ENCODE measurements around the gene AGAP9.
"Not testable (repeated sequence)": the region's sequence is repeated elsewhere in the genome, so short reads cannot be mapped to it uniquely, and the experiment has no call there.

The AGAP9 gene

GRCh38 chr10:47491600-47491999, 31.8 kb downstream of the AGAP9 start, which contains the start of gene FAM25G:
Gene FAM25G, minus strand, starts transcription at chr10:47491700. Its CDS starts 26 bp downstream, at chr10:47491674.
- intact Hi-C loops (cut with DNase I); DNase-seq: not testable (repeated sequence)

GRCh38 chr10:47489630-47490029, 33.8 kb downstream of the AGAP9 start:
- DNase-seq; intact Hi-C loops (cut with DNase I): not testable (repeated sequence)

DNA sequence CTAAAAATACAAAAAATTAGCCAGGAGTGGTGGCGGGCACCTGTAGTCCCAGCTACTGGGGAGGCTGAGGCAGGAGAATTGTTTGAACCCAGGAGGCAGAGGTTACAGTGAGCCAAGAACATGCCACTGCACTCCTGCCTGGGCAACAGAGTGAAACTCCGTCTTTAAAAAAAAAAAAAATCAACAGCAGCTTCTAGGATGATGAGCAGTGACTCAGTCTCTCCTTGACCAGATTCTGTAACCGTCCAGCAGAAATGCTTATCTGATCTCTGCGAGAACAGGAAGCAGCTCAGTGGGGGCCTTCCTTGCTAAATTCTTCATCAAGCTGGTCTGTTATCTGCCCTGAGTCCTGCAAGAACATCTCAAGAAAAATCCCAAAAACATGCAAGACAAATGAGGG, 37.5 kb downstream of the AGAP9 start:
- intact Hi-C loops (cut with DNase I); DNase-seq: not testable (repeated sequence)

DNA sequence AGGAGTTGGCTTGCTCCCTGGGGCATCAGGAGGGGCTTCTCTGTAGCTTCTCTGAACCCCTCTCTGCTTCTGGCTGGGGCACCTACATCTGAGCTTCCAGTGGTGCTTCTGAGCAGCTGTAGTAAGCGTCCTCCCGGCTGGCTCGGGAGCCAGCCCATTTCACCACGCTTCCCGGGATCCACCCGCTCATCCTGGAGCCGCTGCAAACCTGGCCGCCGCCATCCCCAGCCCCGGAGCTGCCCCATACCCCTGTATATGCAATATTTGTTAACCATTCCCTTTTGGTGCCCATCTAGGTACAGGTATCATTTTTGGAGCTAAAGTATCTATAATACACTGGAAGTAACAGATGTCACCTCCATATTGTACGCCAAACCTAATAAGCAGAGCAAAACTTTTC, 38.7 kb downstream of the AGAP9 start:
- intact Hi-C loops (cut with DNase I); DNase-seq: not testable (repeated sequence)

DNA sequence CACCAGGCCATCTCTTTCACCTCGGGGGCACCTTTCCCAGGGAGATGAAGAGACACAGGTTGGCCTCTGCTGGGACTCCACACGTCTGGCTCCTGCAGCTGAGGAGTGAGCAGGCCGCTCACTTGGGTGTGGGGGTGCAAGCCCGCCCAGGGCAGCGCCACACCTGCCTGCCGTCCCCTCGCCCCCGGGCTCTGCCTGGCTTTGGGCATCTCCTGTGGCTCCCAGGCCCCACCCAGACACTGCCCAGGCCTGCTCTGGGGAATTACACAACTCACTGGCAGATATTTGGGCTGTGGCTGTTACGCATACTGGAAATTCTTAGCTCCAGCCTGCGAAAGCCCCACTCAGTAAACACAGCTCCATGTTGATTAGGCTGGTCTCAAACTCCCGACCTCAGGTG, 39.5 kb downstream of the AGAP9 start, which contains the start of gene ANXA8:
ANXA8 (minus strand) TSS at position 193 of the 400 bp plus-strand sequence; CDS start at position 11, 182 bp downstream.
- intact Hi-C loops (cut with DNase I); DNase-seq: not testable (repeated sequence)

- intact Hi-C loops (cut with DNase I); DNase-seq: not testable (repeated sequence)
Measured at GRCh38 chr10:47482367-47482766, 41.1 kb downstream of the AGAP9 start.

- intact Hi-C loops (cut with DNase I); DNase-seq: not testable (repeated sequence)
Measured at GRCh38 chr10:47481768-47482181, 41.7 kb downstream of the AGAP9 start.

- intact Hi-C loops (cut with DNase I), result not testable (repeated sequence)
- peak in 9 of 42 donors; percentile 9 to 60 (median 39) for DNase-seq
Measured at GRCh38 chr10:47481182-47481766, 42.2 kb downstream of the AGAP9 start.

GRCh38 chr10:47480133-47480532, 43.3 kb downstream of the AGAP9 start:
- DNase-seq; intact Hi-C loops (cut with DNase I): not testable (repeated sequence)

DNA sequence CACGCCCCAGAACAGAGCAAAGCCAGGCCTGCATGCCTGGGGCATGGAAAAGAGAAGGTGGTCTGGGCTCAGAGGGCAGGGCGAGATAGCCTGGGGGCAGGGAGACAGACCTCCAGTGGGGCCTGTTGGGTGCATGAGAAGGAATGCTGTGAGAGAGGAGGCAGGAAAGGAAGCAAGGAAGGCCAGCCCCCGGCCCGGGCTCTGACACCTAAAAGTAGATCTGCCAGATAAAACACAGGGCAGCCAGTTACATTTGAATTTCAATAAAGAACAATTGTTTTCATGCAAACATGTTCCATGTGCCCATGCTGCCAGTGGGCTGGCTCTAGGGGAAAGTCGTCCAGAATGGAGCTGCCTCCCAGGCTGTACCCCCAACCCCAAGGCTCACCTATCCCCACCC, 45.3 kb downstream of the AGAP9 start:
- DNase-seq; intact Hi-C loops (cut with DNase I): not testable (repeated sequence)

DNA sequence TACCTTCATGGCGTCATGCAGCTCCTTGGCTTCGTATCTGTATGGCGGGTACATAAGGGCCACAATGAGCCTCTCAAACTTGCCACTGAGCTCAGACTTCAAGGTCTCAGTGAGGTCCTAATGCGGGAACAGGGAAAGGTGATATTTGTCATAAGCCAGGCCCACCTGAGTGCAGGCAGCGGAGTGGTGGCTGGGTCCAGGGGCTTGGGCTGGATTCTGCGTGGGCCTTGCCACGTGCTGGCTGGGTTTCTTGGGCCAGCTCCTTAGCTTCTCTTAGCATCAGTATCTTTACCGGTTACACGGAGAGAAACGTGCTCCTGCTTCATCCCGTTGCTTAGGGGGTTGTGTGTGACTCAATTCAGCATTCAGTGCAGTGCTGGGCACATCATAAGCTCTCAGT, 46.4 kb downstream of the AGAP9 start:
- DNase-seq; intact Hi-C loops (cut with DNase I): not testable (repeated sequence)

DNA sequence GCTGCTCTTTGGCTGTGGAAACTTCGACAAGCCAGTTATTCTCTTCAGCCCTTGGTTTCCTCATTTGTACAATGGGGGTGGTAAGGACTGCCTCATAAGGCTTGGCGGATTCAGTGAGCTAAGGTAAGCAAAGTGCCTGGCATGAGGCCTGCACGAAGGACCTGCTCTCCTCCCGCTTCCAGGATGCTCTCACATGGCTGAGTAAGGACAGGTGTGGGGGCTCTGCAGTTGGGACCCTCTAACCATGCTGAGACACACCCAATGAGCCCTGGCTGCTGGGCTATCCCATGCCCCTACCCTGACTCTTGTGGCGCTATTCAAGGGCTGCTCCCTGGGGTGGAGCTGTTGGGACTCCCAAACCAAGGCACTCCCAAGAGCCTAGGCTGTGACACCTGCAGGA, 48.3 kb downstream of the AGAP9 start:
- DNase-seq, result peak in 1 of 42 donors; percentile 37
- intact Hi-C loops (cut with DNase I), result not testable (repeated sequence)

GRCh38 chr10:47473516-47473915, 49.9 kb downstream of the AGAP9 start:
- intact Hi-C loops (cut with DNase I); DNase-seq: not testable (repeated sequence)

DNA sequence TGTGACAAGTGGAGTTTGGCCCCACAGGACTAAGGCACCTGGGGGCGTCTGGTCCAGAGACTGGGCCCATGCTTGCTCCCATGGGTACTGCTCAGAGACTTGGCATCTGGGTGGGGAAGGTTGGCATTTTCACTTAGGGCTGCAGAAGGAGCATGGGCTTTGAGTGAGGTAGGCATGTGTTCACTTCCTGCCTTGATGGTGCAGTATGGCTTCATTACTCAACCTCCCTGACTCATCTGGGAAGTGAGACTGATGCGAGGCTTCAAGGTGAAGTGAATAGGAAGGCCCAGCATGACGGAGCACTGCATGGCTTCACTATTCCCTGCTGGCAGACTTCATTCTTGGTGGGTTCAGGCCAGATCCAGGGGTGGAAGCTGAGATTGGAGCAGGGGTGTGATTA, 50.8 kb downstream of the AGAP9 start:
- intact Hi-C loops (cut with DNase I); DNase-seq: not testable (repeated sequence)

DNA sequence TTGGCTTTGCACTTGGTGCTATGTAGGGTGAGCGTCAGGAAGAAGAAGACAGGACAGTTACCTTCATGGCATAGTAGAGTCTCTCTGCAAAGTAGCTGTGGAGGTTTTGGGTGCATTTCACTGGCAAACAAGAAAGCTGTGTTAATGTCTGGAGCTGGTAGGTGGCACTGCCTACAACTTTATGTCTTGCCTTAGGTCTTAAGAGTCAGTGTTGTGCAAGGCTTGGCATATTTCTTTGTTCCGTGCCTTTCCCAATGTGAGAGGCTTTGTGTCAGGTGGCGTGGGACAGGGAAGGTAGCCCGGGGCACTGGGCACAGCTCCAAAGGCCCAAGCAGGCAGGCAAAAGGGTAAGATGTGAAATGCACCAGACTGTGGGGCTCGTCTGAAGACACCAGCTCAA, 51.4 kb downstream of the AGAP9 start:
- intact Hi-C loops (cut with DNase I); DNase-seq: not testable (repeated sequence)

- intact Hi-C loops (cut with DNase I); DNase-seq: not testable (repeated sequence)
Measured at GRCh38 chr10:47468731-47469528, 54.5 kb downstream of the AGAP9 start.

DNA sequence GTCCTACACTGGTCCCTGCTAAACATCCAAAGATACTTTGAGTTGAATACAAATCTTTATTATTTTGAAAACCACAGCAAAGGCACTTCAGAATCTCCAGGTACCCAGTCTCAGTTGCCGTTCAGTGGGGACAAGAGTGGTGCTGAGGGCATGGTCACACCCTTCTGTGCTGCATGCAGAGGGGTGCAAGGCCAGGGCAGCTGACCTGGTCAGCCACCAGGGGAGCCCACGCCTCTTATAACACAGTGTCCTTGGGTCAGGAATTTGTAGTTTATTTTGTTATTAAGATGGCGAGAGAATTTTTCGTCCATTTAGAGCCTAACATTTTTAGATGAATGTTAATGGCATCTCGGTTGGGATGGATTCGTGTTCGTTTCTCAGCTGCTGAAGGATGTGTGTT, 55.5 kb downstream of the AGAP9 start:
- intact Hi-C loops (cut with DNase I); DNase-seq: not testable (repeated sequence)

DNA sequence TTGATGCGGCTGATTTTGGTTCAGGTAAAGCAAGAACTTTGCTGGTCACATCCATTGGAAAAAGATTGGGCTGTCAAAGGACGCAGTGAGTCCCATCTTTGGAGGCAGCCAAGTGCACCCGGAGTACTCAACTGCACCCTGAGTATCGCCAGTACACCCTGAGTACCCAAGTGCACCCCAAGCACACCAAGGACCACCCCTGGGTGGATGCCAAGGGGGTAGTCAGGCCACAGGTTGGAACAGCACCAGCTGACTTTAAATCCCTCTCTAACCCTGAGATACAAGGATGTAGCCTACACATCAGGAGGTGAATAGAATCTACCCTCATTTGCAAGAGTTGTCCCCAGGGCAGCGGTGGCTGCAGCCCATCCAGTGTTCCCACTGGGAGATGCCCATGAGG, 56.0 kb downstream of the AGAP9 start:
- intact Hi-C loops (cut with DNase I), result not testable (repeated sequence)
- DNase-seq, result peak in 1 of 42 donors; percentile 39

DNA sequence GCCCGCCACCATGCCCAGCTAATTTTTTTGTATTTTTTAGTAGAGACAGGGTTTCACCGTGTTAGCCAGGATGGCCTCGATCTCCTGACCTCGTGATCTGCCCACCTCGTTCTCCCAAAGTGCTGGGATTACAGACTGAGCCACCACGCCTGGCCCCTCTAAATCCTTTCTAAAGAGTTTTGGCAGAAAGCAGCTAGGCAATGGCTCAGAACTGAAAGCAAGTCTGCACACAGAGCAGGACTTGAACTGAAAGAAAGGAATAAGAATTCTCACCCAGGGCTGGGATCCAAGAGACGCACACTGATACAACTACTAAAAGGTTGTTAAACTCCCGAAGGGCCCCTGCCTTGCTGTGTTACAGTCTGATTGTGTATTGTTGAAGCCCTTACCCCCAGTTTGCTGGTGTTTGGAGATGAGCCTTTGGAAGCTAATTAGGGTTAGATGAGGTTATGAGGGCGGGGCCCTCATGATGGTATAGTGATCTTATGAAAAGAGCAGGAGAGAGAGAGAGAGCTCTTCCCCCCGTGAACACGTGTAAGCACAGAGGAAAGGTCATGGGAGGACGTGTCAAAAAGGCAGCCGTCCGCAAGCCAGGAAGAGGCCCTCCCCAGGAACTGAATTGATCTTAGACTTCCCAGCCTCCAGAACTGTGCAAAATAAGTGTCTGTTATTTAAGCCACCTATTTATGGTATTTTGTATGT, 58.1 kb downstream of the AGAP9 start:
- intact Hi-C loops (cut with DNase I), result not testable (repeated sequence)
- peak in 1 of 42 donors; percentile 31 for DNase-seq

Measured in head of caudate nucleus (tissue), 42 donors.